GM21825 (cell line): Measurements from ENCODE around the gene TMEM101.
"Not testable (repeated sequence)": the region's sequence is repeated elsewhere in the genome, so short reads cannot be mapped to it uniquely, and the experiment has no call there.

Experiments
- ATAC-seq: cut with Tn5 transposase; IDR thresholded peaks from one replicate; pipeline ENCODE4 v1.9.1; 2021; ENCODE audit warnings: mild to moderate bottlenecking, moderate library complexity; ENCODE audit not compliant: unreplicated experiment

The TMEM101 gene

DNA sequence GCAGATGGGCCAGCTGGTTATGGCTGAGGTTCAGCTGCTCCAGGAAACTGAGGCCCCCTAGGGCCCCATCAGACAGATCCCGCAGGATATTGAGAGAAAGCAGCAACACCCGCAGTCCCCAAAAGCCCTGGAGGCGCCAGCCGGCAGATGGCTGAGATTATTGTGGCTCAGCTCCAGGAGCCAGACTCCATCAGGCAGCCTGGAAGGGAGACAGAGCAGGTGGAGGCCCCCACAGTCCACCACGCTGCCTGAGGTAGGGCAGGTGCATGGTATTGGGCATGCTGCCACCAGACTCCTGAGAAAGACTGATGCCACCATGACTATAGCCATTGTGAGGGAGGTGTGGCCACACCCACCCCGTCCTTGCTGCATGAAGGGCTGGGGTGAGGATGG is 9.5 kb upstream of the TMEM101 start:
- no peak for ATAC-seq

DNA sequence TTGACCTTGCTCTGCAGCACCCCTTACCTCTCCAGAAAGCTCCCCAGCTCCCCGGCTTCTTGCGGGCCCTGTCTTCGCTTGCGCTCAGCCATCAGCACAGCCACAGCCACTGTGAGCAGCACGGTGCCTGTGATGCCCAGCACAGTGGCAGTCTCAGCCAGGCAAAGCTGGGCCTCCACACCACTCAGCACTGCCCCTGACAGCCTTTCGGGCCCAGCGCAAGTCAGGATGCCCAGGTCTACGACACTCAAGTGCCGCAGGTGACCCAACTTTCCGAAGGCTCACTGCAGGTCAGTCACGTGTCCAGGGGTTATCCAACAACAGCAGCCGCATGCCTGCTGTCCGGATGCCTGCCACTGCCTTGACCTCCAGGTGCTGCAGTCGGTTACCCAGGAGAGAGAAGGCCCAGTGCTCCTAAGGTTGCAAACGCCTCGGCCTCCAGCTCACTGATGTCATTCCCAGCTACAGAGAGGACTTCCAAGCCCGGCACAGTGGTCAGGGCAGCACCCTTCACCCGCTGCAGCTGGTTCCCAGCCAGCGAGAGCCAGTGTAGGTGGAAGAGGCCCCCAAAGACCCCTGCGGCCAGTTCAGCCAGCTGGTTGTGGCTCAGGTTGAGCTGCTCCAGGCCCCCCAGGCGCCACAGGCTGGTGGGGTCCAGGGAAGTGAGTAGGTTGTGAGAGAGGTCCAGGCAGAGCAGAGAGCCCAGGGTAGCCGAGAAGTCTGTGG is 8.9 kb upstream of the TMEM101 start:
- ATAC-seq = no peak

DNA sequence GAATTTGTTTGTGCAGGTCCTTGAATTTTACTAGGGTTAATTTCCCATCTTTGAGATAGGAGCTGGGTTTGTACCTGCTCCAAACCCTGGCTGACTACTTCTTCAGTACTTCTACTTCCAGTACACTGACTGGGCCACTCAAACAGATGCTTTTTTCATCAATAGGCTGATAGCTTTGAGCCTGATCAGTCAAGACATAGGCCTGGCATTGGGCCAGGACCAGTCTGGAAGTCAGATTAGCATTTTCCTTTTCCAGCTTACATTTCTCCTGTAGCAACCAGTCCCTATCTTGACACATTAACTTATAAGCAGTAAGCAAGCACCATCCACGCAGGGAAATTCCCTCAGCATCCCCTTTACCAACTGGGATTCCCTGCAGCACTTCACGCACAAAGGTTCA is 7.5 kb upstream of the TMEM101 start:
- no peak for ATAC-seq

DNA sequence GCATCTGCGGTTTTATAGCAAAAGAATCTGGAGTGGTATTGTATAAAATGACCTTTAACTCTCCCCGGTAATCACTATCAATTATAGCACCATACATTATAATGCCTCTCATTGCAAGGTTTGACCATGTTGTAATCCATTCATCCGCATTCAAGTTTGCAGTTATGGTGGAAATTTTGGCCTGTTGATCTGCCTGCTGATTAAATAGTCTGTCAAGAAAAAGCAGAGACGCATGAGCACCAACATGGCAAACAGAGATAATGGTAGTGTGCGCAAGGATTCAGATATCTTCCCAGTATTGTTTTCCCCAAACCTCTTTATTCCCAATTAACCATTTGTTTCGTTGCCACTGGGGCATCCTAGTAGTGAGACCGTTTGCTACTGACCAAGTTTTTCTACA is 6.5 kb upstream of the TMEM101 start:
- ATAC-seq = not testable (repeated sequence)

DNA sequence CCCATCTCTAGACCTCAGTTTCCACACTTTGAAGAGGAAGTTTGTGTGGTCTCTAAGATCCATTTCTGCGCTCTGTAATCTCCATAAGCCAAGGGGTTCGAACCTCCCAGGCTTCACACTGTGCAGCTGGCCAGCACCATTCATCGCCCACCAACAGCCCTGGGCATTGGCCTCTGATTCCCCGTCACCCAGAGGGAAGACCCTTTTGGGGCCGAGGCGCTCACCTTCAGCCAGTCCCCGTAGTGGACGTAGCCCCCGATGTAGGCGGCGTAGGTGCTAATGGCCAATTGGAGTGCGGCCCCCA is 678 bp downstream of the TMEM101 start:
- no peak for ATAC-seq

DNA sequence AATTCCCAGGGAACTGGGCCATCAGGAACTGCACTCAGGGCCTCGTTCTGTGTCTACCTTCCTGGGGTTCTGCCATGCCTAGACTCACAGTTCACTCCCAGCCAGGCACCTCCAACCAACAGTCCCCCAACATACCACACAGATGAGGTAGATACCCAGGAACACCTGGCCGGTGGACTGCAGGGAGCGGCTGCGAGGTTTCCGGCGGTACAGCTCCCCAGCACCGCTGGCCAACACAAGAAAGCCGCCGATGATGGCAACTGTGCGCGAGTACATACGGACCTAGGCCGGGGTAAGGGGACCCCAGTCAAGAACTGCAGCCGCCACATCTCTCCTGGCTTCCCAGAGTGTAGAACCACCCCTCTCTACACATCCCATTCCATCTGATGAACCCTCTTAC is 1.9 kb downstream of the TMEM101 start:
- no peak for ATAC-seq

DNA sequence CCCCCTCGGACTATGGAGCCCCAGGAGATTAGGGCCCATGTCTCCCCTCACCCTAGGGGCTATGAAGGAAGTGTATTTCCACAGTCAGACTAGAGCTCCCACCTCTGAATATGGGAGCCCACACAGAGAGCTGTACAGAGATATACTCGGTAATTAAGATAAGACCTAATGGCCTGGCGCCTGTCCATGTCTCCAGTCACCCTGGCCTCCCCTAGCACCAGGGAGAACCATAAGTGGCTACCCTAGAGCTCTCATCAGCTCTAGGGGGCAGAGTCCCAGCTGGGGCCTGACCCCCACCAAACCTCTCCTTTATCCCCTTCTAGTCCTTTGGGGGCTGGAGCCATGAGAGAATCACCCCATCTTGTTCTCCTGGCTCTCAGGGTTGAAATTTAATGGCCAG is 2.4 kb downstream of the TMEM101 start:
- ATAC-seq = no peak

DNA sequence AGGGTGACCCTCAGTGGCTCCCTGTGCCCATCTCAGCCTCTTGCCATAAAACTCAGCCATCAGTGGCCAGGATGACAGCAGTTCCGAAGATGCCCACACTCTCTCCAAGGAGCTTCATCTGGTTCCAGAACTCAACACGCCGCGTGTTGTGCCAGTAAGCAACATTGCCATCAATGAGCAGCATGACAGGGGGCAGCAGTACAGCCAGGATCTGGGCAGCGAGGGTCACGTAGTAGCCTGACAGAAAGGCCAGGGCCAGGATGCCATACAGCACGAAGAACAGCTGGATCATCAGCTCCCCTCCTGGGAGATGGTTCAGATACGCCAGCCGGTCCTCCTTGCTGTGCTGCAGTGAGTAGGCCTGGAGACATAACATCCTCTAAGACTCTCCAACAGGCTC is 2.9 kb downstream of the TMEM101 start:
- no peak for ATAC-seq

DNA sequence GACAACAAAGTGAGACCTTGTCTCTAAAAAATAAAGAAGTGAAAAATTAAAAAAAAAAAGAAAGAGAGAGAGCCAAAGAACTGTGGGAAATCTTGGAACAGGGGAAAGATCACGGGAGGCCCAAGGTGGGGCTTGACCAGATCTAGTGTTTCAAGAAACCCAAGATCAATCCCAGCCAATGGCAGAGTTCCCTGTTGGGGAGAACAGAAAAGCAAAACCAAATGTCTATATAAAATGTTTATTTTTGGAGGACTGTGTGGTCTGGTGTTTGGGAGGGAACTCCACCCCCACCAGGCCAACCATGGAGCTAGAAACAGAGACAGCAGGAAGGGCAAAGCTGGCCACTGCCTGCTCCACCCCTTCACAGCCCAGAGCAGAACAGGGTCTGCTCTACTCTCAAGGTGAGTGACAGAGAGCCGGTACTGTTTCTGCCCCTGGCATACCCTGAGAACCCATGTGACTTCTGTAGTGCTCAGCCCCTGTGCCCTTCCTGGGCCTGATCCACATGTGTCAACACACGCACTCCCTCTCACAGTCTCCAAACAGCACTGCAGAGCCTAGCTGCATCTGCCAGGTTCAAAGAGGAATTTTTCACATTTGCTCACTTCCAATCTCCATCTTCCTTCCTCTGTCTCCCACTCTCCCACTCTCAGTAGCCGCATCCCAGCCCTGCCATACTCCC is 3.7 kb downstream of the TMEM101 start:
- ATAC-seq = no peak

DNA sequence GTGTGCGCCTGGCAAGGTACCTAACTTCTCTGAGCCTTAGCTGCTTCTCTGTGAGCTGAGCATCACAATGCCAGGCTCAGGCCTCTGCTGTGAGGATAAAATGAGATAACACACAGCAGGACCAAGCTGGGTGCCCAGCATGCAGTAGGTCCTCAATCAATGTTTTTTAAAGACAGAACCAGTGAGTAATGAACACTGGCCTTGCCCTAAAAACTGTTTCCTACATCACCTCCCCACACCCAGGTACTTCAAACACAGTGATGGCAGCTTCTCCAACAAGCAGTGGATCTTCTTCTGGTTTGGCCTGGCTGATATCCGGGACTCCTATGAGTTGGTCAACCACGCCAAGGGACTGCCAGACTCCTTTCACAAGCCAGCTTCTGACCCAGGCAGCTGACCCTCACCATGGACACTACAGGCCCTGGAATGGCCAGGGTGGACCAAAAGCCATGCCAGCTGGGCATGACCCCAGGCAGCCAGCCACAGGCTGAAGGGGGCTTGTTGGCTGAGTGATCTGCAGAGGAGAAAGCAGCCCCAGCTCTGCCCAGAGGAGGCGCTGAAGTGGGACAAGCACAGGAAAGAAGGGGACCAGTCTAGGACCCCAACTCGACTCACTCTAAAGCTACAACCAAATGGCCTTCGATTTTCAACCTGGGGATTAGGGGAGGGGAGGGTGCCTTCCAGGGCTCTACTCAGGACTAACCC is 6.4 kb downstream of the TMEM101 start:
- ATAC-seq = no peak

DNA sequence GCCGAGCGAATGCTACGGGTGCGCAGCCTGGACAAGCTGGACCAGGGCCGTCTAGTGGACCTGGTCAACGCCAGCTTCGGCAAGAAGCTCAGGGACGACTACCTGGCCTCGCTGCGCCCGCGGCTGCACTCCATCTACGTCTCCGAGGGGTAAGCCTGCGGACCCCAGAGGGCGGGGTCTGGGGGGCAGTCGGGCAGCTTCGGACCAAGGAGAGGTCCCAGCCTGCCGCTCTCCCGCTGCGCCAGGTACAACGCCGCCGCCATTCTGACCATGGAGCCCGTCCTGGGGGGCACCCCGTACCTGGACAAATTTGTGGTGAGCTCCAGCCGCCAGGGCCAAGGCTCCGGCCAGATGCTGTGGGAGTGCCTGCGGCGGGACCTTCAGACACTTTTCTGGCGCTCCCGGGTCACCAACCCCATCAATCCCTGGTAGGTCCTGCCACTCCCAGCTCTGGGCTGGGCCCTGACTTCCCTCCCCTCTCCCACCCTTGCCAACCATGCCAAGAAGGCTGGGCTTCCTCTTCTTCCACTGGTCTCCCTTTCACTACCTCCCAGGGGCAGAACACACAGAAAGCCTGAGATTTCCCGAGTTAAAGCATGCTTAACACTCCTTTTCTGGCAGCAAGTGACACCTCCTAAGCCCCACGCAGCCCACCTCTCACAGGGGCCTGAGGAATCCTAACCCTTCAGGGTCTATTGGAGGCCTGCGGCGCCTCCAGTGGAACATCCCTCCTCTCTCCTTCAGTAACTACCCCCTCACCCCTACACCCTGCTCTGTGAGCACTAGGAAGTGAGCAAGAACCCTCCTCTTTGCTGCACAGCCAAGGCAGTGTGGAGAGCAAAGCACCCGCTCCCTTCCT is 7.2 kb downstream of the TMEM101 start:
- no peak for ATAC-seq

DNA sequence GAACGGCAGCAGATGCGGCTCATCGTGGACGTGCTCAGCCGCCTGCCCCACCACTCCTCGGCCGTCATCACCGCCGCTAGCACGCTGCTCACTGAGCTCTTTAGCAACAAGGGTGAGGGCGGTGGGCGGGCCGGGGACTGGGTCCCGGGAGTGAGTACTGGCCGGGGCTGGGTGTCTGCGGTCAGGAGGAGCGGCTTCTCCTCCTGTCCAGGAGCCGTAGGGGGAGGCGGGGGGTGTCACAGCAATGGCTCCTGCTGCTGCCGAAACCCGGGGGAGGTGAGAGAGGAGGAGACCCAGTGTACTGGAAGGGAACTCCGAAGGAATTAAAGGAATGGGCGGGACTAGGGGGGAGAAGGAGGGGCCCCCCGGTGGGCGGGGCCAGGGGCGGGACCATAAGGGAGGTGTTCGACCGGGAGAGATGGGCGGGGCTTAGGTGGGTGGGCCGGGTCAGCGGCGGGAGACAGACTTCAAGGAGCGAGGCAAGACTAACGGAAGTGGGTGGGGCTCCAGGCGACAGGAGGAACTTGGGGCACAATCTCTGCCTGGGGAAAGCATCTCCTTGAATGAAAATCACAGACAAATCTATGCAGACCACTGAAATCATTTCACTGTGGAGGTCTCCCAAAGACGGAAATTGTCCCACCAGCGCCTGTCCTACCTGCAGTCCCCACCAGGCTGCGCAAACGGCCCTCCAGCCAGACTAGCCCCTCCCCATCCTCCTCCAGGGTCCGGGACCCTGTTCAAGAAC is 8.0 kb downstream of the TMEM101 start:
- ATAC-seq = peak; percentile 70

DNA sequence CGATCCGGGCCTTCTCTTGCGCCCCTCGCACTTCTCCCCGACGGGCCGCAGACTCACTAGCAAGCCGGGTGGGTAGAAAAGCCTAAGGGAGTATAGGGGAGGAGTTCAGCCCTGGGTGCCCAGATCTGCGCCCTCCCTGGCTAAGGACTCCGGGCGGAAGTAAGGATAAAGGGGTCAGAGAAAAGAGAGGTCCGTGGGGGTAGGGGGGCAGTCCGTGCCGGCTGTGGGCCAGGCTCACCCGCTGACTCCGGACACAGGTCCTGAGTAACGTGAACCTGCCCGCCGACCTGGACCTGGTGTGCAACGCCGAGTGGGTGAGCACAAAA is 8.5 kb downstream of the TMEM101 start:
- no peak for ATAC-seq

DNA sequence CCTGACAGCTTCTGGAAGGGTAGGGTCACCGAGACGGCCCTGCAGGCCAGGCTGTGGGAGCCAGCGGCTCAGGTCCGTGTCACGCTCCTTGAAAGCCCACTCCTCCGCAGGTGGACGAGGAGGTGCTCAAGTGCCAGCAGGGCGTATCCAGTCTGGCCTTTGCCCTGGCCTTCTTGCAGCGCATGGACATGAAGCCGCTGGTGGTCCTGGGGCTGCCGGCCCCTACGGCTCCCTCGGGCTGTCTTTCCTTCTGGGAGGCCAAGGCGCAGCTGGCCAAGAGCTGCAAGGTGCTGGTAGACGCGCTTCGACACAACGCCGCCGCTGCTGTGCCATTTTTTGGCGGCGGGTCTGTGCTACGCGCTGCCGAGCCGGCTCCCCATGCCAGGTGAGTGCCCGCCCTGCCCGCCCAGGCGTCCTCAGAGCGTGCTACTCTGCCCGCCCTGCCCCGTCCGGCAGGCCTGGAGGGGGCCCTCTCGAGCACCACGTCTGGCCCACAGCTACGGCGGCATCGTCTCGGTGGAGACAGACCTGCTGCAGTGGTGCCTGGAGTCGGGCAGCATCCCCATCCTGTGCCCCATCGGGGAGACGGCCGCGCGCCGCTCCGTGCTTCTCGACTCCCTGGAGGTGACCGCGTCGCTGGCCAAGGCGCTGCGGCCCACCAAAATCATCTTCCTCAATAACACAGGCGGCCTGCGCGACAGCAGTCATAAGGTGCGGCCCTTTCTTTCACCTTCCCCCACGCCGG is 9.1 kb downstream of the TMEM101 start:
- no peak for ATAC-seq

DNA sequence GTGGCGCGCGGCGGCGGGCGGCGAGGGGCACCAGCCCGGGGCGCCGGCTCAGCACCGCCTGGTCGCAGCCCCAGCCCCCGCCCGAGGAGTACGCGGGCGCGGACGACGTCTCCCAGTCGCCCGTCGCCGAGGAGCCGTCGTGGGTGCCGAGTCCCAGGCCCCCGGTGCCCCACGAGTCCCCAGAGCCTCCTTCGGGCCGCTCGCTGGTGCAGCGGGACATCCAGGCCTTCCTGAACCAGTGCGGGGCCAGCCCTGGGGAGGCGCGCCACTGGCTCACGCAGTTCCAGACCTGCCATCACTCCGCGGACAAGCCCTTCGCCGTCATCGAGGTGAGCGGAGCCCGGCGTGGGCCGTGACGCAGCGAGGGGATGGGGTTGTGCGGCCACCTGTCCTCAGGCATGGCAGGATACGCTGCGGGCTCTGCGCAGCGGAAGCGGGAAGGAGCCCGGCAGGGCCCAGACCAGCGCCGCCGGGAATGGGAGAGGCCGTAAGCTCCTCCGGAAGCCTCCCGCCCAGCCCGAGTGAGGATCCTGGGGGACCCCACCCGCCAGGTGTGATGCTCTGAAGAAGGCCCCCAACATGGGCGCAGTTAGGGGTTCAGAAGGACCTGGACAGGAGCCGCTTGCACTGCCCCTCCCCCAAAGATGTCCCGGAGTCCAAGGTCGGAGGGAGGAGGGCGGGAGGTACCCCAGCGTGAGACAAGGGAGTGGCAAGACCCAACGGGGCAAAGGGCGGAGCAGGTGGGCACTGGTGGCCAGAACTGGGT is 9.8 kb downstream of the TMEM101 start:
- no peak for ATAC-seq

DNA sequence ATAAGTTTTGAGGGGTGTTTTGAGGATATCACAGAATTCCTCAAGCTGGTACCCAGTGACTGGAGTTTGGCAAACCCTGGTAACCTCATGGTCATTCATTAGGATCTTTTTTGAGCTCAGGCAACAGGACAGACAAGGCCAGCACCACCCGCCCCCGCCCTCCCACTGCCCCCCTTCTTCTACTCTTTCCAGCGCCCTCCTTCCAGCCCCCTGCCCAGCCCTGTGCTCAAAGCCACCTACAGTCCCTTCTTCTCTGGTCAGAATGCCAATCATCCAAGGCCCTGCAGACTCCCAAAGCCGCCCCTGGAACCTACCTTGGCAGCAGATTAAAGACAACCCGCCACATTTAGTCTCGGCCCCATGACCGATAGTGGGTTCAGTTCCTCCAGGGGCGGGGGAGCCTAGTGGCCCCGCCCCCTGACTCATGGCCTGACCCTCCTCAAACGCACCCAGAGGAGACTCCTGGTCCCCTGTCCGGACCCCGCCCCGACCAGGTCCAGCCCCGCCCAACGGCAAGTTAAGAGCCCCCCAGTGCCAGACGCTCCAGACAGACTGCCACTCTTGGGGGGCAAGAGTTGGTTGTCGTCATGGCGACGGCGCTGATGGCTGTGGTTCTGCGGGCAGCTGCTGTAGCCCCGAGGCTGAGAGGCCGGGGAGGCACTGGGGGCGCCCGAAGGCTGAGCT is 10.5 kb downstream of the TMEM101 start, which contains the start of gene NAGS:
TSS of gene NAGS (plus strand) at position 546 of the 684 bp plus-strand sequence. CDS start at position 588, 42 bp downstream.
- no peak for ATAC-seq

DNA sequence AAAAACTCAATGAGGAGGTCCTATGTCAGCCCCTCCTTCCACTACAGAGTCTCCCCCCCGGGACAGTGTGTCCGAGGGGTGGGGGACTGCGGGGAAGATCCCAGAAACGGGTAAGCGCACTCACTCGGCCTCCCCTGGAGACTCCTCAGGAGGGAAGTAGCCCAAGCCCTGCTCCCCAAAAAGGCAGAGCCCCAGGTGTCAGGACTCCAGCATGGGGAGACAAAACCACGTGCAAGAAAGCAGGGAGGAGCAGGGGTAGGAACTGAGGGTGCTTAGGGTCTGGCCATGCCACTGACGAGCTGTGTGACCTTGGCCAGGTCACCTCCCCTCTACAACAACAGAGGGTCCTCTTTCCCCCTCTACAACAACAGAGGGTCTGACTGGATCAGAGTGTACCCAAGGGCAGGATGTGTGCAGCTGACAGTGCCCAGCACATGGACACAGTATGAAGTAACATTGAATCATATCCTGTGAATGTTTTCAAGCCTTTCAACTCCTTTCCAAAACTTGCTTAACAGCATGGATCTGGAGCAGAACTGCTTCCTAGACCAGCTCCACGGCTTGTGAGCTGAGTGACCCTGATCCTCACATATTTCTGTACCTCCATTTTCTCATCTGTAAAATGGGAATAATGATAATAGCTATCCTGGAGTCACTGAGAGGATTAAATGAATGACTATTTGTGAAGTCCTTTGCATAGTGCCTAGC is 12.5 kb downstream of the TMEM101 start:
- ATAC-seq = no peak

DNA sequence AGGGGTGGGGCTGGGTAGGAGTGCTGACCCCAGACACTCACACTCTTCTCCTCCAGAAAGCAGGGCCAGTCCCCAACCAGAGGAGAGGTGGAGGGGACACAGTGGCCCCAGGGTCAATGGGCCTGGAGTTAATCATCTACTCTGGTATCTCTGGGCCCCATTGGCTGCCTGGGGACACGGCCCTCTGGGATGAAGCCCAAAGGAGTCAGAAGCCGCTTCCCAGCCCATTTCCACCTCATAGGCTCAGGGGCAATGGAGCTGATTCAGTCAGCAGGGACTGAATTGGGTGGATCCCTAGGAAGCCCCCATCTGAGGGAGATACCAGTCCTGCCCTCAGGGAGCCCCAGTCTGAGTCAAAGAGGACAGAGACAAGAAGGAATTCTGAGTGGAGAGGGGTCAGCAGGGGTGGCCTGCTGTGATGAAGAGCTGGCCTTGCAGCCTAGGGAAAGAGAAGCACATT is 13.3 kb downstream of the TMEM101 start:
- no peak for ATAC-seq
